ENCODE measurements around the gene FRMD4A.
"Not testable (repeated sequence)": the region's sequence is repeated elsewhere in the genome, so short reads cannot be mapped to it uniquely, and the experiment has no call there.

DNA sequence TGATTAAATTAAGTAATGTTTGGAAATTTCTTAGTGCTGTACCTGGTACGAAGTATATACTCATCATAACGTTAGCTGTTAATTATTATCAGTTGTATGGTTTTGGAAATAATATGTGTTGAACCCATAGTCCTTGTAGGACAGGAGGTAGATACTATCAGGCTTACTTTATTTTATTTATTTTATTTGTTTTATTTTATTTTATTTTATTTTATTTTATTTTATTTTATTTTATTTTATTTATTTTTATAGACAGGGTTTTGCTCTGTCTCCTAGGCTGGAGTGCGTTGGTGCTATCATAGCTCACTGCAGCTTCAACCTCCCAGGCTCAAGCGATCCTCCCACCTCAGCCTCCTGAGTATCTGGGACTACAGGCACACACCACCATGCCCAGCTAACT, 465.5 kb downstream of the FRMD4A start:
- TF ChIP-seq POLR2A (IDR thresholded peaks at IDR 0.05) = not testable (repeated sequence)
- TF ChIP-seq, protein P1, sequence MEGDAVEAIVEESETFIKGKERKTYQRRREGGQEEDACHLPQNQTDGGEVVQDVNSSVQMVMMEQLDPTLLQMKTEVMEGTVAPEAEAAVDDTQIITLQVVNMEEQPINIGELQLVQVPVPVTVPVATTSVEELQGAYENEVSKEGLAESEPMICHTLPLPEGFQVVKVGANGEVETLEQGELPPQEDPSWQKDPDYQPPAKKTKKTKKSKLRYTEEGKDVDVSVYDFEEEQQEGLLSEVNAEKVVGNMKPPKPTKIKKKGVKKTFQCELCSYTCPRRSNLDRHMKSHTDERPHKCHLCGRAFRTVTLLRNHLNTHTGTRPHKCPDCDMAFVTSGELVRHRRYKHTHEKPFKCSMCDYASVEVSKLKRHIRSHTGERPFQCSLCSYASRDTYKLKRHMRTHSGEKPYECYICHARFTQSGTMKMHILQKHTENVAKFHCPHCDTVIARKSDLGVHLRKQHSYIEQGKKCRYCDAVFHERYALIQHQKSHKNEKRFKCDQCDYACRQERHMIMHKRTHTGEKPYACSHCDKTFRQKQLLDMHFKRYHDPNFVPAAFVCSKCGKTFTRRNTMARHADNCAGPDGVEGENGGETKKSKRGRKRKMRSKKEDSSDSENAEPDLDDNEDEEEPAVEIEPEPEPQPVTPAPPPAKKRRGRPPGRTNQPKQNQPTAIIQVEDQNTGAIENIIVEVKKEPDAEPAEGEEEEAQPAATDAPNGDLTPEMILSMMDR (IDR thresholded peaks at IDR 0.05 in 4 of 5, conservative IDR thresholded peaks at IDR 0.05 in 1 of 5) = not testable (repeated sequence)
